SH-SY5Y (cell line): Measurements from ENCODE around the gene COPS8.

ENCODE experiments used
- GATA2 ChIP-seq: IDR thresholded peaks from 2 replicates; pipeline ENCODE4 v1.6.1; 2011; ENCODE audit warnings: mild to moderate bottlenecking, low read depth, low read length
- GATA3 ChIP-seq: IDR thresholded peaks from 2 replicates; pipeline ENCODE4 v1.6.1; 2011; ENCODE audit warnings: low read depth, mild to moderate bottlenecking, low read length, moderate library complexity

The COPS8 gene

DNA sequence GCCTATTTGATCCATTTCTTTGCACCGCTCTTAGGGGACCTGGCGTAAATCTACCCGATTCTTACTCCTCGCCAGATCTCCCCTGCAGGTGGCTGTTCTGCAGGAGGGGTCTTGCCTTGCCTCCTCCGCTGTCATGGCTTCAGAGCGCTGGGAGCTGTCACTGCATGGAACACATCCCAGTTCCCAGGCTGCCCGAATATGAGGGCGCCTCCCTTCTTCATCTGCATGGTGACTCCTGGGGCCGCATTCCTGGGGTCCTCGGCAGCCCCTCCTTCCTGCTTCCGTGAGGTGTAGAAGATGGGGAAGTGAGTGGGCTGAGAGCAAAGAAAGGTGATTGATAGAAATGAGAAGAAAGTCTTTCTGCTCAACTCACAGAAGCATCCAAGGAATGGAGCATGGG, 27.3 kb upstream of the COPS8 start:
- no peak for TF ChIP-seq GATA2
- no peak for TF ChIP-seq GATA3

GRCh38 chr2:237059155-237059875, 26.4 kb upstream of the COPS8 start:
- TF ChIP-seq GATA3, result no peak

- TF ChIP-seq GATA3, result no peak
- no peak for TF ChIP-seq GATA2
These were observed 25.0 kb upstream of the COPS8 start for GRCh38 chr2:237060534-237061312.

DNA sequence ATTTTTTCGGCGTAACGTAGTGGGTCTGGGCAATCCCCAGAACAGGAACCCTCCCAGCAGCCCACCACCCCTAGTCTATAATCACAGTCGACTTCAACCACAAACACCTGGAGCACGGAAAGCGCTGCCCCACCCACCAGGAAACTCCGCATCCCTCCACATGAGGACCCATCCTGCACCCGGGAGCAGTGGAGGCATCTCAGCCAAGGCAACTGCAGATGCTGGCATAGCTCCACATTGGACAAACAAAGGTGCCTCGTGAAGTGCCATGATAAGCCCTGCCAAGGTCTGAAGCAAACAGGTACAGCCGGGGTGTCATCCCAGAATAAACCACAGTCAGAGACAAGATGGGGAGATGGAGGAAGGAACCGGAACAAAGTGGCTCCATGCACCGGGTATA, 24.3 kb upstream of the COPS8 start:
- TF ChIP-seq GATA3 (no peak), GATA2 (no peak)

GRCh38 chr2:237062585-237062984, 23.1 kb upstream of the COPS8 start:
- TF ChIP-seq GATA3 (no peak), GATA2 (no peak)

GRCh38 chr2:237064203-237065070, 21.3 kb upstream of the COPS8 start:
- TF ChIP-seq GATA2 (no peak), GATA3 (no peak)

DNA sequence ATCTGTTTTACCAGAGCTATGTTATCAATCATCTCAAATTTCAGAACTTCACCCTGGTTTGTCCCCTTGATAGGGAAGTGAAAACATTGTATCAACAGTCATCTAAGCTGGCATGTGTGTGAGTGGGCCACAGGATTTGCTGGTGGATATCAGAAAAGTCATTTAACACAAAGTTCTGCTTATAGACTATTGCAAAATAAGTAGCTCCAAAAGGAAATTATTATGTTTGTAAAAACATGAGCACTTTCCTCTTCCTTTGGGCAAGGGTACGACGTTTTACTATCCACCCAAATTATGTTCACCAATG, 20.7 kb upstream of the COPS8 start:
- no peak for TF ChIP-seq GATA2
- TF ChIP-seq GATA3, result no peak

DNA sequence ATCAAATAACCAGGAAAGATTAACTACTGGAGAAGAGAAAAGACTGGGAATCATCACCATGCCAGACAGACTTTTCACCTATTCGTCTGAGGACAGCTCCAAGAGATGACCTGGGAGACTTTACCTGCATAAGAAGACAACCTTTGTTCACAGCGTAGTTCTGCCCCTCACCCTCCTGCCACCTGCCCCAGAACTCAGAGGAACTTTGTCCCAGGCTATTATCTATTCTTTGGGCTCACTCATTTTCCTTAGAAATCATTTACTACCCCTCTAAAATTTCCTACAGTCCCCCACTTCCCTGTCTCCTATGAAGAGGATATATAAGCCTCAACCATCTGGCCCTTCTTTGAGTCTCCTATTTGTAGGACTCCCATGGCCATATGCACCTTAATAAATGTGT, 19.3 kb upstream of the COPS8 start:
- TF ChIP-seq GATA3 (no peak), GATA2 (no peak)

DNA sequence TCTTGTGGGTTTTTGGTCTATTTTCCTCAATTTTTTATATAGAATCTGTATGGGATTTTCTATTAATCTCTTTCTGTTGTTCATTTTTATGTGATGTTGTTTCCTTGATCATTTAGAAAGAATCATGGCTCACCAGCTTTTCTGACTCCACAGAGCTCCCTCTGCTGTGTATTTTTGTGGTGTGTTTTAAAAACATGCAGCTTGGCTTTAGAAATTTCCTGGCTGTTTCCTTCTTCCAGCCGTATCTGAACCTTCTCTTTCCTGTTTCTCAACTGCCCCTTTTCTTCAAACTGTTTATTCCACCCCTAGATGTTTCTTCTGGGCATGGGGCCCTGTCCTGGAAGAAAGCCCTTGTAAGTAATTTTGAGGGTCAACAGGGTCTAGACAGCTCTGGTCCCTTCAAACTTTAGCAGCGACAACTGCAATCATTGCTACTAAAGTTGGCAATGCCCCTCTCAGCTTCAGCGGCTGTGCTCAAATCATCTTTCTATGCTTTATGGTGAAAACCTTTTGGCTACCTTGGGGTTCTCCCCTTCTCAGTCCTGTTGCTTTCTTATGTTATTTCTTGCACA, 17.6 kb upstream of the COPS8 start:
- TF ChIP-seq GATA2 (no peak), GATA3 (no peak)

DNA sequence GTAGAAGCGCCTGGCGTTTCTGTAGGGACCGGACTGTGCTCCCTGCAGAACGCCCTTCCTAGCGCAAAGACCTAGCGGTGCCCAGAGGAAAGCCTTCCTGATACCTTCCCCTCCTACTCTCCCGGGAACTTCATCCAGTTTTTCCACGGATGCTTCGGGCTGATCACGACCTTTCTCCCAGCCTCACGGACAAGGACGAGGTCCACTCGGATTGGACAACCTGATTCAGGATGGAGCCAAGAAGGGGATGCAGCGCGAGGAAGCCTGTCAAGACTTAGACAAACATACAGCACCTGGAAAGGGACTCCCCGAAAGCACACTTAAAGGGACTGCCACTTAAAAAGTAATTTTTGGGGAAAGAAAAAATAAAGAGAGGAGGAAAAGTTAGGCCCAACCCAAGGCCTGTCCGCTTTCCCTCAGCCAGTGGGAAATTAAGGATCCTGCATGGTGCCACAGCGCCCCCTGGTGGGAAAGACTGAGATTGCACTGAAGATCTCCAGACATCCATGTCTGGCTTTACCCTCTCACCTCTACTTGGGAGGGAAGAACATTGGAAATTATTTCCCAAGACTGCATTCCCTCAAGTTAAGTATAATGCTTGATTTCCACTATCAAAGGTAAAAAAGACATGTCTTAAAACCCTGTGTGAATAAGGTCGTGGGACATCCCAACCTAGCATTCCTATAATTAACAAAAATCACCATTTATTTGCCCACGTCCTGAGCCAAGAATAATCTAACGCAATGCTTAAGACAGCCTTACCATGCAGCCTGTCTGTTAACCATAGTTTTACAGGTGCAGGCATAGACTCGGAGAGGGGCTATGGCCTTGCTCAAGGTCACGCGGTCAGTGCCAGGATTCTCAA, 13.4 kb upstream of the COPS8 start:
- TF ChIP-seq GATA3, result no peak
- TF ChIP-seq GATA2, result no peak

DNA sequence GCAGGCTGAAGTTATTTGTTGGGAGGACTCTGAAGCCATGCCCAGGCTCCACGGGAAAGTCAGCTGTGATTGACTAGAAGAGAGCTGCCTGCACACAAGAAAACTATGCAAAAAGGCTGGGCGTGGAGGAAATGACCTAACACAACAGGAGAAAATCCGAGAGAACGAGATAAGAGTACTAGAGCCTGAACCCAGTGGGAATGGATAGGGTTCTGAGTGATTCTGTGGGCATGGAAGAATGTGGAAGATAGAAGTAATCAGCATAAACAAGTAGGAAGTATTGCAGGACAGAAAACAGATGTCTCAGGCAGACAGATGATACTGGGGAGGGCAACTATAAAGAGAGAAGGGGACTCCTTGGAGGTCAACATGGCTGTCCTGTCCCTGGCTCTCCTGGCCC, 12.1 kb upstream of the COPS8 start:
- TF ChIP-seq GATA2, result no peak

DNA sequence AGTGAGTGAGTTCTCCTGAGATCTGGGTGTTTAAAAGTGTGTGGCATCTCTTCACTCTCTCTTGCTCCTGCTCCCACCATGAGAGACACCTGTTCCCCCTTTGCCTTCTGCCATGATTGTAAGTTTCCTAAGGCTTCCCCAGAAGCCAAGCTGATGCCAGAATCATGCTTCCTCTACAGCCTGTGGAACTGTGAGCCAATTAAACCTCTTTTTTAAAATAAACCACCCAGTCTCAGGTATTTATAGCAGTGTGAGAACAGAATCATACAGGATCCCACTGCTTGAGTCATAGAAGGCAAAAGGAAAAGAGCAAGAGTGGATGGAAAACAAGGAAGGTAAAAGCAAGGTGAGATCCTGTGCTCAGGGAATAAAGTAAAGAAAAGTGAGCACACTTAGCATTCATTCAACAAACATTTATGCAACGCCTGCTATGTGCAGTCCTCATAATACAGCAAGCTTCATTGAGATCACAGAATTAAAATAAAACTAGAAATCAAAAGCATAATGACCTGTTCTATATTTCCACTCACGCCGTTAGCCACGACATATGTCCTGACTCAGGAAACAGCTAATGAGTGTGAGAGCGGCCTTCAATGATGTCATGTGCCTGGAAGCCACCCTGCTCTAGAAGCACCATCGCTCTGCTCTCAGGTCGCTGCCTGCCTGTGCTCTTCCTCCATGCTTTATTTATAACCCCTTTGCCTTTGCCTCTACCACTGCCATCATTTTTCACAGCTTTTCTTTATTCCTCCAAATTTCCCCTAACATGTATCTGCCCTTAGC, 11.3 kb upstream of the COPS8 start:
- TF ChIP-seq GATA3, result no peak
- TF ChIP-seq GATA2, result no peak
